ENCODE data around the gene GRID2.

DNA sequence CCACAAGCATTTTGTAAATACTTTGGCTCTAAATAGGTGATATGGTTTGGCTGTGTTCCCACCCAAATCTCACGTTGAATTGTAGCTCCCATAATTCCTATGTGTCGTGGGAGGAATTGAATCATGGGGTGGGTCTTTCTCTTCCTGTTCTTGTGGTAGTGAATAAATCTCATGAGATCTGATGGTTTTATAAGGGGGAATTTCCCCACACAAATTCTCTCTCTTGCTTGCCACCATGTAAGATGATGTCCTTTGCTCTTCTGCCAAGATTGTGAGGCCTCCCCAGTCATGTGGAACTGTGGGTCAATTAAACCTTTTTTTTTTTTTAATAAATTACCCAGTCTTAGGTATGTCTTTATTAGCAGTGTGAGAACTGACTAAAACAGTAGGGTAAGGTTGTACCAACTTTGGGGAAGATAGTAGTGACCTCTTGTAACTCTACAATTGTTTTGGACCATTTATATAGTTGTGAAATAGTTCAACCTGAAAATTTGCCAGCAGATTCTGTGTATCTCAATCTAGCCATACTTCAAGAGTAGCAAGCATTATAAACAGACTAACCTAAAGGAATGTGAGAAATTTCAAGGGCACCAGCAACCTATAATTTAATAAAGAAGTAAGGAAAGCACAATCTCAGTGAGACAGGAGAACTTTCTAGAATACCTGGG lies 727.8 kb downstream of the GRID2 start:
- TF ChIP-seq CTCF (IDR thresholded peaks at IDR 0.05) = no peak
- no peak for TF ChIP-seq EP300 (IDR thresholded peaks at IDR 0.05; ENCODE audit: borderline replicate concordance in 1 of 2, low read depth in 1 of 2, low read length in 1 of 2)
- TF ChIP-seq POLR2AphosphoS5 (IDR thresholded peaks at IDR 0.05; ENCODE audit: low read depth, low read length) = no peak
- no peak for TF ChIP-seq SMC3 (IDR thresholded peaks at IDR 0.05; ENCODE audit: low read depth, low read length)
- no peak for TF ChIP-seq RCOR1 (IDR thresholded peaks at IDR 0.05; ENCODE audit: low read length)
- TF ChIP-seq RFX5 (IDR thresholded peaks at IDR 0.05; ENCODE audit: low read length) = no peak
- TF ChIP-seq USF2 (IDR thresholded peaks at IDR 0.05; ENCODE audit: borderline replicate concordance, low read depth, low read length) = no peak
- no peak for TF ChIP-seq SIN3A (IDR thresholded peaks at IDR 0.05; ENCODE audit: borderline replicate concordance, low read depth, low read length)
- TF ChIP-seq, protein P1, sequence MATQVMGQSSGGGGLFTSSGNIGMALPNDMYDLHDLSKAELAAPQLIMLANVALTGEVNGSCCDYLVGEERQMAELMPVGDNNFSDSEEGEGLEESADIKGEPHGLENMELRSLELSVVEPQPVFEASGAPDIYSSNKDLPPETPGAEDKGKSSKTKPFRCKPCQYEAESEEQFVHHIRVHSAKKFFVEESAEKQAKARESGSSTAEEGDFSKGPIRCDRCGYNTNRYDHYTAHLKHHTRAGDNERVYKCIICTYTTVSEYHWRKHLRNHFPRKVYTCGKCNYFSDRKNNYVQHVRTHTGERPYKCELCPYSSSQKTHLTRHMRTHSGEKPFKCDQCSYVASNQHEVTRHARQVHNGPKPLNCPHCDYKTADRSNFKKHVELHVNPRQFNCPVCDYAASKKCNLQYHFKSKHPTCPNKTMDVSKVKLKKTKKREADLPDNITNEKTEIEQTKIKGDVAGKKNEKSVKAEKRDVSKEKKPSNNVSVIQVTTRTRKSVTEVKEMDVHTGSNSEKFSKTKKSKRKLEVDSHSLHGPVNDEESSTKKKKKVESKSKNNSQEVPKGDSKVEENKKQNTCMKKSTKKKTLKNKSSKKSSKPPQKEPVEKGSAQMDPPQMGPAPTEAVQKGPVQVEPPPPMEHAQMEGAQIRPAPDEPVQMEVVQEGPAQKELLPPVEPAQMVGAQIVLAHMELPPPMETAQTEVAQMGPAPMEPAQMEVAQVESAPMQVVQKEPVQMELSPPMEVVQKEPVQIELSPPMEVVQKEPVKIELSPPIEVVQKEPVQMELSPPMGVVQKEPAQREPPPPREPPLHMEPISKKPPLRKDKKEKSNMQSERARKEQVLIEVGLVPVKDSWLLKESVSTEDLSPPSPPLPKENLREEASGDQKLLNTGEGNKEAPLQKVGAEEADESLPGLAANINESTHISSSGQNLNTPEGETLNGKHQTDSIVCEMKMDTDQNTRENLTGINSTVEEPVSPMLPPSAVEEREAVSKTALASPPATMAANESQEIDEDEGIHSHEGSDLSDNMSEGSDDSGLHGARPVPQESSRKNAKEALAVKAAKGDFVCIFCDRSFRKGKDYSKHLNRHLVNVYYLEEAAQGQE (IDR thresholded peaks at IDR 0.05; ENCODE audit: low read depth, low read length) = no peak
- no peak for TF ChIP-seq GABPA (IDR thresholded peaks at IDR 0.05; ENCODE audit: low read depth)

Measured in SK-N-SH (cell line).